ENCODE measurements around the gene MBOAT7. TPM values are rescaled to one million over a fixed set of nuclear protein-coding genes. Genes with fewer than 3 reads are reported as not detected.

Gene MBOAT7
- total RNA-seq, 2 donors from 2014 or later = 40.5 to 98.9 TPM

DNA sequence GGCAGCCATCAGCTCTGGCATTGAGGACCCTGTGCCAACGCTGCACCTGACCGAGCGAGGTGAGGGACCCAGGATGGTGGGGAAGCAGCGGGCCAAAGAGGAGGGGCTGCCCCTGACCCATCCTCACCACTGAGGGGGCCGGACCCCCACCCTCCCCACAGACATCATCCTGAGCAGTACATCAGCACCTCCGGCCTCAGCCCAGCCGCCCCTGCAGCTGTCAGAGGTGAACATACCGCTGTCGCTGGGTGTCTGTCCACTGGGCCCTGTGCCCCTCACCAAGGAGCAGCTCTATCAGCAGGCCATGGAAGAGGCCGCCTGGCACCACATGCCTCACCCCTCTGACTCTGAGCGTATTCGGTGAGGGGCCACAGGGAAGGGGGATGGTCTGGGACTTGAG, 37.1 kb downstream of the MBOAT7 start:
- H3K36me3 ChIP-seq (replicated peaks in 1 of 2; ENCODE audit: insufficient read depth in 1 of 2, low read depth in 2 of 2) = peaks cover 4 to 48% of the 10 kb centered on the region in 2 donors

DNA sequence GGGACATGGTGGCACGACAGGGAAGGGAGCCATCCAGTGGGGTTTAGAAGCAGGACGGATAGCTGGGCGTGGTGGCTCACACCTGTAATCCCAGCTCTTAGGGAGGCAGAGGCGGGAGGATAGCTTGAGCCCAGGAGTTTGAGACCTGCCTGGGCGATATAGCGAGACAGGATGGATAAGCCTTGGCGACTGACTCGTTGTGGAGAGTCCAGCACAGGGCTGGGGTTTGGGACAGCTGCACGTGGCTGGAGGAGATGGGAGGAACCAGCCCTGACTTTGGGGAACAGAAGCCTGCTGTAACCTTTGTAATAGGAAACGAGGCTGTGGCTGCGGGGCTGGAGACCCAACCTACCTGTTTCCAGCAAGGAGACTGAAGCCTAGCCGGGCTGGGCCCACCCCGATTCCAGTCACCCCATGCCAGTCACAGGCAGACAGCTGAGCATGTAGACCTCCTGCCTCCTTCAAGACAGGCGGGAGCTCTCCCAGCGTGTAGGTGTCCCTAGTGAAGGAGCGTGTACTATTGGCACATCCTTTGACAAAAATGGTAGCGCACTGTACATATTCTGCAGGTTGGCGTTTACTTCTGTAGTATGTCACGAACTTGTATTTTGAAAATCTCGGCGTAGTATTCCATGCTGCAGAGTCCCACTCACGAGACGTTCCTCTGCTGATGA, 37.9 kb downstream of the MBOAT7 start:
- Histone ChIP-seq H3K27me3 (no peaks in the 10 kb centered on the region), H3K4me1 (no peaks in the 10 kb centered on the region), H3K9me3 (no peaks in the 10 kb centered on the region), H3K27ac (no peak overlapping the region), H3K36me3 (replicated peaks in 1 of 2; ENCODE audit: insufficient read depth in 1 of 2, low read depth in 2 of 2) (peaks cover 4 to 50% of the 10 kb centered on the region in 2 donors), H3K4me3 (no peak overlapping the region)
- TF ChIP-seq, protein P1, sequence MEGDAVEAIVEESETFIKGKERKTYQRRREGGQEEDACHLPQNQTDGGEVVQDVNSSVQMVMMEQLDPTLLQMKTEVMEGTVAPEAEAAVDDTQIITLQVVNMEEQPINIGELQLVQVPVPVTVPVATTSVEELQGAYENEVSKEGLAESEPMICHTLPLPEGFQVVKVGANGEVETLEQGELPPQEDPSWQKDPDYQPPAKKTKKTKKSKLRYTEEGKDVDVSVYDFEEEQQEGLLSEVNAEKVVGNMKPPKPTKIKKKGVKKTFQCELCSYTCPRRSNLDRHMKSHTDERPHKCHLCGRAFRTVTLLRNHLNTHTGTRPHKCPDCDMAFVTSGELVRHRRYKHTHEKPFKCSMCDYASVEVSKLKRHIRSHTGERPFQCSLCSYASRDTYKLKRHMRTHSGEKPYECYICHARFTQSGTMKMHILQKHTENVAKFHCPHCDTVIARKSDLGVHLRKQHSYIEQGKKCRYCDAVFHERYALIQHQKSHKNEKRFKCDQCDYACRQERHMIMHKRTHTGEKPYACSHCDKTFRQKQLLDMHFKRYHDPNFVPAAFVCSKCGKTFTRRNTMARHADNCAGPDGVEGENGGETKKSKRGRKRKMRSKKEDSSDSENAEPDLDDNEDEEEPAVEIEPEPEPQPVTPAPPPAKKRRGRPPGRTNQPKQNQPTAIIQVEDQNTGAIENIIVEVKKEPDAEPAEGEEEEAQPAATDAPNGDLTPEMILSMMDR (IDR thresholded peaks at IDR 0.05) = no peak
- no peak for TF ChIP-seq POLR2A (IDR thresholded peaks at IDR 0.05)
- intact Hi-C loops (cut with DNase I) = no loop called here
- ATAC-seq (no peak), DNase-seq (no peak)
- WGBS, 2 donors = 84 to 86% methylated on average over 22 to 23 of the region's 23 CpGs

More for the DNA sequence above, 37.1 kb downstream of the MBOAT7 start:
- DNase-seq (no peak), ATAC-seq (no peak)
- no peaks in the 10 kb centered on the region for H3K9me3 ChIP-seq
- no peak overlapping the region for H3K4me3 ChIP-seq
- WGBS, 2 donors = 95 to 98% methylated on average over 7 to 10 of the region's 12 CpGs
- no peaks in the 10 kb centered on the region for H3K27me3 ChIP-seq
- no peak overlapping the region for H3K27ac ChIP-seq
- no peaks in the 10 kb centered on the region for H3K4me1 ChIP-seq
- TF ChIP-seq, protein P1 (IDR thresholded peaks at IDR 0.05) = no peak
- no peak for TF ChIP-seq POLR2A (IDR thresholded peaks at IDR 0.05)
- intact Hi-C loops (cut with DNase I) = no loop called here

DNA sequence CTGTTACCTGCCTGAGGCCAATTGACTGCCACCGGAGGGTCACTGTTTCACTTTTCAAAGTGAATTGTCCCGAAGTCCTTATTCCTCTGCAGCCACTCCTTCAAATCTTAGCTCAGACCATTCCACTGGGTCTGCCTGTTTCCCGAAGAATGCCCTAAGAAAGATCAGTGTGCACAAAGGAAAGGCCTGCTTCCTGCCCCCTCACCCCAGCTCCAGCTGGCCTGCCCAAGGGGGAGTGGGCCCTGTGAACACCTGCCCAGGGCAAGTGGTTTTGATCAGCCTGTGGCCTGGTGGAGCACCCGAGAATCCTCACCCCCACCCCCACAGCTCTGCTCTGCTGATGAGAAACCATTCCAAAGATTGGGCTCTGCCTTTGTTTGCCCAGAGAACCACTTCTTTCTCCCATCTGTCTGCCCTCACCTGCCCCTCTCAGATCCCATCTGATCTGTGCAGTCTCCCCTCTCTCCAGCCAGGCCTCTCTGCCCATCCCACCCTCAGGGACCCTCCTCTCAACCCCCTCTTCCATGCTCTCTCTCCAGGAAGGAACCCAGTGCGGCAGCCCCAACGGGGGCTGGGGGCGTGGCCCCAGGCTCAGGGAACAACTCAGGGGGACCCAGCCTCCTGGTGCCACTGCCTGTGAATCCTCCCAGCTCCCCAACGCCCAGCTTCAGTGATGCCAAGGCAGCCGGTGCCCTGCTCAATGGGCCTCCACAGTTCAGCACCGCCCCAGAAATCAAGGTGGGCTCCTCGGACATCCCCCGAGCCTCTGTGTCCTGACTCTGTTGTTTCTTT, 40.2 kb downstream of the MBOAT7 start:
- H3K4me3 ChIP-seq = no peak overlapping the region
- no peak overlapping the region for H3K27ac ChIP-seq
- peaks cover 16 to 60% of the 10 kb centered on the region in 2 donors for H3K36me3 ChIP-seq (replicated peaks in 1 of 2; ENCODE audit: insufficient read depth in 1 of 2, low read depth in 2 of 2)
- intact Hi-C loops (cut with DNase I) = no loop called here
- H3K27me3 ChIP-seq = no peaks in the 10 kb centered on the region
- no peak for ATAC-seq
- no peak for TF ChIP-seq POLR2A (IDR thresholded peaks at IDR 0.05)
- TF ChIP-seq, protein P1 (IDR thresholded peaks at IDR 0.05) = no peak
- DNase-seq = no peak
- H3K9me3 ChIP-seq = no peaks in the 10 kb centered on the region
- 83 to 90% methylated on average over 12 of the region's 12 CpGs for WGBS, 2 donors
- H3K4me1 ChIP-seq = no peaks in the 10 kb centered on the region

GRCh38 chr19:54148158-54148557, 41.2 kb downstream of the MBOAT7 start:
- DNase-seq (no peak), ATAC-seq (no peak)
- Histone ChIP-seq H3K27ac (no peak overlapping the region), H3K9me3 (no peaks in the 10 kb centered on the region), H3K27me3 (no peaks in the 10 kb centered on the region), H3K4me3 (no peak overlapping the region), H3K36me3 (replicated peaks in 1 of 2; ENCODE audit: insufficient read depth in 1 of 2, low read depth in 2 of 2) (peaks cover 26 to 64% of the 10 kb centered on the region in 2 donors), H3K4me1 (no peaks in the 10 kb centered on the region)
- TF ChIP-seq, protein P1 (IDR thresholded peaks at IDR 0.05) = no peak
- no peak for TF ChIP-seq POLR2A (IDR thresholded peaks at IDR 0.05)
- intact Hi-C loops (cut with DNase I) = no loop called here
- 78 to 92% methylated on average over 14 to 15 of the region's 19 CpGs for WGBS, 2 donors

Data from body of pancreas (tissue), 4 donors.